CD4-positive, alpha-beta T cell treated with Interleukin-6 at 100 ng/mL for 8 hours (primary cell): Measurements from ENCODE around the gene RWDD2A.

ENCODE experiments used
- DNase-seq: peaks from one replicate; pipeline ENCODE4 v3.0.0-alpha.2; 2020; ENCODE audit warnings: mixed read lengths, low spot score

The RWDD2A gene

DNA sequence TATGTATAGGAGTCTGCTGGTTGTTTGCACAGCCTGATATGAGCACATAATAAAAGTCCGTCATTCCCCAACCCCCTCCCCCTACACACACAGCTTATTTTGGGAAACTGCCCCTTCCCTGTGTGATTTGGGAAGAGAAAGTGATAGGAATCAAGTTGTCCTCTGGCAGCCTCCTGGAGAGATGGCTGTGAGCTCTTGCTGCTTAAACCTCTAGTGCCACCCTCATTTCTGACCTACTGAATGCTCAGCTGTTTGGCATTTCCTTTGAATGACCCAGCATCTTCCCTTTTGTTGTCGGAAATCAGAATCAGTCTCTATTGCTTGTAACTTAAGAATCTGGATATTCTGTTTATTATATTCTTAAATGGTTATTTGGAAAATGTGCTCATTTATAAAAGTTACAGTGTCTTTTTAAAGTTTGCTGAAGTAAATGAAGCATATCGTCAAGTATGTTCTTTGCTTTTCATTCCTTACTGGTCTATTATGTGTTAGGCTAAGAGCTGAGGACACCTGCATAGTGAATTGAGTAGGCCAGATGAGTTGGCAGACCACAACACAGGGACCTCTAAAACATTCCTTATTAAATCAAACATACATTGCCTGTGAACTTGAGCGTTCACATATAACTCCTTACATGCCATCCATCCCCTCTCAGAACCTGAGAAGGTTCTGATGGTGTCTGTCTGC lies 5.5 kb downstream of the RWDD2A start:
- no peak for DNase-seq

- DNase-seq, result no peak
Observed at GRCh38 chr6:83199173-83199862, 6.2 kb downstream of the RWDD2A start.

GRCh38 chr6:83199863-83200225 lies 6.7 kb downstream of the RWDD2A start:
- DNase-seq, result no peak

- DNase-seq, result no peak
Observed at GRCh38 chr6:83202031-83202430, 8.9 kb downstream of the RWDD2A start.

GRCh38 chr6:83215131-83216047 lies 22.2 kb downstream of the RWDD2A start:
- DNase-seq, result peak; percentile 59

DNA sequence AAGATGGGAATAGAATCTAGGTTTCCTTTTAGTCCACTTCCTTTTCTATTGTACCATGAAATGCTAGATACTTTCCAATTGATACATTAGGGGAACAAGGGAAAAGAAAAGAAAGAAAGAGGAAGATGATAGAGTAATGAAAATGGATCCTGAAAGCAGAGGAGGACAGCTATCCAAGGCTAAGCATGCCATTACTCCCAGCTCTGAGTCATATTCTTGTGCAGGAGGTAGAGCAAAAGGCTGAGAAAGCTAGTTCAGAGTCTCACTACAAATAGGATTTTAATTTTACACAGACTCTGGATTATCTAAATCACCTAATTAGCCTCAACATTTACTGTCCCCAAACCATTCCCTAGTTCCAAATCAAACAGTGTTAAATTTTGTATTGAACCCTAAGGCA lies 23.6 kb downstream of the RWDD2A start:
- DNase-seq, result no peak

DNA sequence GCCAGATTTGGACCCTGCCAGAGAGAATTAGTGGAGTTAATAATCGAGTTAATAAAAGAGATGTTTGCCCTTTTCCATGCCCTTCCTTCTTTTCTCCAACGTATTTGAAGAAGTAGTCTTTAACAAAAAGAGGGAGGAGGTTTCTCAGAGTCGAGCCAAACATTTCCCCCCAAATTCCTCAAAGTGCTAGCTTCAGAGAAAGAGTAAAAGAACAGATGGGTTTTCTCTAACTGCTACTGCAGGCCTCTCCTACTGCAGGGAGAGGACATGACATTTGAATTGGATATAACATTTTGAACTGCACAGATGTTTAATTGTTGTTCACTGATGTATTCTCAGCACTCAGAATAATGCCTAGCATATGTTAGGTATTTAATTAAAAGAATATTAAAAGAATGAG lies 25.5 kb downstream of the RWDD2A start:
- DNase-seq, result no peak

DNA sequence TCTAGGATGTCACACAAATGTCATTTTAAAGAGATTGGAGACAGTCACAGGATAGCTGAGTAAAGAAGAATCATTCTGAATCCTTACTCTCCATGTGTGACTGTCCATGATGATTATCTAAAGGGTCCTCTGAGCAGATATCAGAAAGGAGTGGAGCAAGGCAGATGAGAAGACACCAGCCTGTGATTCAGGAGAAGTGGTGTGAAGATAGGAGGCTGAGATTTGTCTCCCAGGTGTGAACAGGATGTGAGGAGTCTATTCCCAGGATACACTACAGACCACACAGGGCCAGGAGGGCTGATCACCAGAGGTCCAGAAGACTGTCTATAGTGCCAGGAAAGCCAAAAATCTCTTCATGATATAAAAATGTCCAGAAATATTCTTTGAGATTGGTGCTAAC lies 27.0 kb downstream of the RWDD2A start:
- no peak for DNase-seq

- no peak for DNase-seq
Observed at GRCh38 chr6:83221276-83221675, 28.1 kb downstream of the RWDD2A start.

GRCh38 chr6:83221889-83222479 lies 28.8 kb downstream of the RWDD2A start:
- DNase-seq, result peak; percentile 8

- DNase-seq, result no peak
Observed at GRCh38 chr6:83226517-83226916, 33.4 kb downstream of the RWDD2A start.

DNA sequence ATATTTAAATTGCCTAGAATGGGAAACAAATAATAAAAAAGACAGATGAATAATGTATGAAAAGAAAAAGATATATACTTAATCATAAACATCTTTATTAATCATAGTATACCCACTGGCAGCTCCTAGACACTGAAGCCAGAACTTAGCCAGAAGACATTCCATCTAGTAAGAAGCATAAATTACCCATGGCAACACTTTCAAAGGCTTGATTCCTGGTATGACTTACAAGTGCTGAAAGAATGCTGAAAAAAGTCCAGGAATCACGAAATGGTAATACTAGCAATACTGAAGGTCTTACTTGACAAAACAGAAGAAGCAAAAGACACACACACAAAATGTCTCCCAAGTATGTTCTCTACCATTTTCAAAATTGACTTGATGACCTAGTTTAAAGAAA lies 38.0 kb downstream of the RWDD2A start:
- no peak for DNase-seq

DNA sequence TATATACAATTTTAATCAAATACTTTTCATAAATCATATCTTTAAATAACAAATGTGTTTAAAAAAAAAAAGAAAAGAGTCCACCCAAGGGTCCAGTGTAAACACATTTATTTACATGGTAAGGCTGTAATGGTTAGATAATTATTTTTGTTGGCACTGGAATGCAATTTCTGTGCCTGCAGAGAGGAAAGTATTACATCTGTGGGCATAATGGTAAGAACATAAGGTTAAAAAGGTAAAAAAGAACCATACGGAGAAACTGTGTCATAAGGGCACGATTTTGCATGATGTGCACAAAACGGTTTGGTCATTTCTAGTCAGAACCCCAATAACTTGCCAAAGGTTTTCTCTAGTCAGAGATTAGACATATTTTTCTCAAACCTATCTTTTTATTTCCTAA lies 54.3 kb downstream of the RWDD2A start:
- no peak for DNase-seq
